HG02588 (cell line): ENCODE results near the gene PIK3IP1.

Experiments
- ATAC-seq: cut with Tn5 transposase; IDR thresholded peaks from one replicate; pipeline ENCODE4 v1.9.1; 2021; ENCODE audit warnings: mild to moderate bottlenecking, moderate library complexity; ENCODE audit not compliant: unreplicated experiment

Gene PIK3IP1

DNA sequence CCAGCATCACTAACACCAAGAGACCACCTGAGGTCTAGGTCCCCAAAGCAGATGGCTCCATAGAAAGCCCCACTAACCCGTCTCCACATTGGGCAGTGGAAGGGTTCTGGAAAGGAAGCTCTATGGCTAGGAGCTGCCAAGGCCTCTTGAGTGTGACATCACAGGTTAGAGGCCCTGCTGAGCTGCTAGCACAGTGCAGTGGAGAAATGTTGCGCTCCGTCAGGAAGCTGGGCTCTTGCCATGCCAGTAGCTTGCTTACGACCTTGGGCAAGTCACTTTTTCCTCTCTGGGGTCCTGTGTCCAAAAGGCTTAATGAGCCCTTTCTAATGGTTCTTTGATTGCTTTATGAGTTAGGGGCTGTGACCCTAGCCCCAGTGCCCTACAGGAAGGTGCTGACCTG is 10.6 kb downstream of the PIK3IP1 start:
- no peak for ATAC-seq

DNA sequence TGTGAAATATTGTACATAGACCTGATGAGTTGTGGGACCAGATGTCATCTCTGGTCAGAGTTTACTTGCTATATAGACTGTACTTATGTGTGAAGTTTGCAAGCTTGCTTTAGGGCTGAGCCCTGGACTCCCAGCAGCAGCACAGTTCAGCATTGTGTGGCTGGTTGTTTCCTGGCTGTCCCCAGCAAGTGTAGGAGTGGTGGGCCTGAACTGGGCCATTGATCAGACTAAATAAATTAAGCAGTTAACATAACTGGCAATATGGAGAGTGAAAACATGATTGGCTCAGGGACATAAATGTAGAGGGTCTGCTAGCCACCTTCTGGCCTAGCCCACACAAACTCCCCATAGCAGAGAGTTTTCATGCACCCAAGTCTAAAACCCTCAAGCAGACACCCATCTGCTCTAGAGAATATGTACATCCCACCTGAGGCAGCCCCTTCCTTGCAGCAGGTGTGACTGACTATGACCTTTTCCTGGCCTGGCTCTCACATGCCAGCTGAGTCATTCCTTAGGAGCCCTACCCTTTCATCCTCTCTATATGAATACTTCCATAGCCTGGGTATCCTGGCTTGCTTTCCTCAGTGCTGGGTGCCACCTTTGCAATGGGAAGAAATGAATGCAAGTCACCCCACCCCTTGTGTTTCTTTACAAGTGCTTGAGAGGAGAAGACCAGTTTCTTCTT is 12.3 kb downstream of the PIK3IP1 start:
- ATAC-seq: no peak

- no peak for ATAC-seq
Observed at GRCh38 chr22:31279327-31279669, 13.0 kb downstream of the PIK3IP1 start.

GRCh38 chr22:31278626-31279326 is 13.5 kb downstream of the PIK3IP1 start:
- ATAC-seq: no peak

DNA sequence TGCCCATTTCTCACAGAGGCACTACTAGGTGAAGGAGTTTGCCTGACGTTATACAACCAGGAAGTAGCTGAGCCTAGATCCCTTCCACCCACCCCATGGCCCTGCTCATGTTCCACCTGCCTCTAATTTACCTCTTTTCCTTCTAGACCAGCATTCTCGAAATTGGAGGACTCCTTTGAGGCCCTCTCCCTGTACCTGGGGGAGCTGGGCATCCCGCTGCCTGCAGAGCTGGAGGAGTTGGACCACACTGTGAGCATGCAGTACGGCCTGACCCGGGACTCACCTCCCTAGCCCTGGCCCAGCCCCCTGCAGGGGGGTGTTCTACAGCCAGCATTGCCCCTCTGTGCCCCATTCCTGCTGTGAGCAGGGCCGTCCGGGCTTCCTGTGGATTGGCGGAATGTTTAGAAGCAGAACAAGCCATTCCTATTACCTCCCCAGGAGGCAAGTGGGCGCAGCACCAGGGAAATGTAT is 14.1 kb downstream of the PIK3IP1 start:
- no peak for ATAC-seq

DNA sequence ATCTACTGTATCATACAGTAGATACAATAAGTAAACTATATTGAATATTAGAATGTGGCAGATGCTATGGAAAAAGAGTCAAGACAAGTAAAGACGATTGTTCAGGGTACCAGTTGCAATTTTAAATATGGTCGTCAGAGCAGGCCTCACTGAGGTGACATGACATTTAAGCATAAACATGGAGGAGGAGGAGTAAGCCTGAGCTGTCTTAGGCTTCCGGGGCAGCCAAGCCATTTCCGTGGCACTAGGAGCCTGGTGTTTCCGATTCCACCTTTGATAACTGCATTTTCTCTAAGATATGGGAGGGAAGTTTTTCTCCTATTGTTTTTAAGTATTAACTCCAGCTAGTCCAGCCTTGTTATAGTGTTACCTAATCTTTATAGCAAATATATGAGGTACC is 14.5 kb downstream of the PIK3IP1 start:
- no peak for ATAC-seq

- ATAC-seq: no peak
Observed at GRCh38 chr22:31276426-31277167, 15.7 kb downstream of the PIK3IP1 start.

GRCh38 chr22:31275576-31275975 is 16.7 kb downstream of the PIK3IP1 start:
- no peak for ATAC-seq

- ATAC-seq: no peak
Observed at GRCh38 chr22:31275018-31275417, 17.3 kb downstream of the PIK3IP1 start.

GRCh38 chr22:31274017-31274416 is 18.3 kb downstream of the PIK3IP1 start:
- ATAC-seq: no peak

DNA sequence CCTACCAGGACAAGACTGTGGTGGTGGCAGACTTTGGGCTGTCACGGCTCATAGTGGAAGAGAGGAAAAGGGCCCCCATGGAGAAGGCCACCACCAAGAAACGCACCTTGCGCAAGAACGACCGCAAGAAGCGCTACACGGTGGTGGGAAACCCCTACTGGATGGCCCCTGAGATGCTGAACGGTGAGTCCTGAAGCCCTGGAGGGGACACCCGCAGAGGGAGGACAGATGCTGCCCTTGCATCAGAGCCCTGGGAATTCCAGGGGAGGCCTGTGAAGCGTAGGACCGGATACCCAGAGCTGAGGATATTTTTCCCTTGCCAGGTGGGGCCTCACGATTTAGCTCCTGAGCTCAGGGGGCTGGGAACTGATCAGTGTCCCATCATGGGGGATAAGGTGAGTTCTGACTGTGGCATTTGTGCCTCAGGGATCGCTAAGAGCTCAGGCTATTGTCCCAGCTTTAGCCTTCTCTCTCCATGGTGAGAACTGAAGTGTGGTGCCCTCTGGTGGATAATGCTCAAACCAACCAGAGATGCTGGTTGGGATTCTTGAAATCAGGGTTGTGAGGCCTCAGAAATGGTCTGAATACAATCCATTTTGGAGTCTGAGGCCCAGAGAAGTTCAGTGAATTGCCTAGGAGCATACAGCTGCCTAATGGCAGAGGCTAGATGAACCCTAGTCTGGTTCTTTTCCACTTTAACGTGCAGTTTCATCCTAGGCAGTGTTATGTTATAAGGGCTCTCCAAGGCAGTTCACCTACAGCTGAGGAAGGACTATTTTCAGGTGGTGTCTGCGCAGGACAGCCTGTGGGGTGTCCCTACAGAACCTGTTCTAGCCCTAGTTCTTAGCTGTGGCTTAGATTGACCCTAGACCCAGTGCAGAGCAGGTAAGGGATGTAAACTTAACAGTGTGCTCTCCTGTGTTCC is 19.5 kb downstream of the PIK3IP1 start:
- ATAC-seq: no peak

- ATAC-seq: no peak
Observed at GRCh38 chr22:31271485-31271884, 20.8 kb downstream of the PIK3IP1 start.

- no peak for ATAC-seq
Observed at GRCh38 chr22:31271026-31271425, 21.3 kb downstream of the PIK3IP1 start.

DNA sequence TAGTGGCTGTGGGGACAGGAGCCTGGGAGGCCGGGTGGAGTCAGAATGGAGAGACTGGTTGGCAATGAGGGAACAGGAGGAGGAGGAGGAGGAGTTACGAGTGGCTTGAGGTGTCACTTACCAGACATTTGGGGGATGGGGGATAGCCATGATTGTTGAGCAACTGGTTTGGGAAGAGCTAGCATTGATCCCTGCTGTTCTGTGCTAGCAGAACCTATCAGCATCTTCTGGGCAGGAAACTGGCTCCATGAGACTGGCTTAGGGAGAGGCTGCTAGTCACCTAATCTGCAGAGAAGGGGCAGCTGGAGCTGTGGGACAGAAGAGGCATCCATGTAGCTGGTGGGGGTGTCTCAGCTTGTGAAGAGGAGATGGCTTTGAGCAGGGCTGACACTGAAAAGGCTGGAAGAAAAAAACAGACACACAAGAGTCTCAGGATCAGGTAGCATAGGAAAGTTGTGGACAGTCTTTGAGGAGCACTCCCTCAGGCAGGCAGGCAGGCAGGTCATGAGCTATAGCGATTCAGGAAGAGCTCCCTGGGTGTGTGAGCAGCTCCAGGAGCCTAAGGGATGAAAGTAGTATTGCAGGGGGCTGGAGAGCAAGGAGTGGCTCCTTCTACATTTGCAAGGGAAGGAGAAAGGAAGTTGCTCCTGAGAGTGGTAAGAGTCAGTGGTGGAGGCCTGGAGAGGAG is 22.3 kb downstream of the PIK3IP1 start:
- no peak for ATAC-seq

- ATAC-seq: no peak
Observed at GRCh38 chr22:31268281-31268680, 24.0 kb downstream of the PIK3IP1 start.

DNA sequence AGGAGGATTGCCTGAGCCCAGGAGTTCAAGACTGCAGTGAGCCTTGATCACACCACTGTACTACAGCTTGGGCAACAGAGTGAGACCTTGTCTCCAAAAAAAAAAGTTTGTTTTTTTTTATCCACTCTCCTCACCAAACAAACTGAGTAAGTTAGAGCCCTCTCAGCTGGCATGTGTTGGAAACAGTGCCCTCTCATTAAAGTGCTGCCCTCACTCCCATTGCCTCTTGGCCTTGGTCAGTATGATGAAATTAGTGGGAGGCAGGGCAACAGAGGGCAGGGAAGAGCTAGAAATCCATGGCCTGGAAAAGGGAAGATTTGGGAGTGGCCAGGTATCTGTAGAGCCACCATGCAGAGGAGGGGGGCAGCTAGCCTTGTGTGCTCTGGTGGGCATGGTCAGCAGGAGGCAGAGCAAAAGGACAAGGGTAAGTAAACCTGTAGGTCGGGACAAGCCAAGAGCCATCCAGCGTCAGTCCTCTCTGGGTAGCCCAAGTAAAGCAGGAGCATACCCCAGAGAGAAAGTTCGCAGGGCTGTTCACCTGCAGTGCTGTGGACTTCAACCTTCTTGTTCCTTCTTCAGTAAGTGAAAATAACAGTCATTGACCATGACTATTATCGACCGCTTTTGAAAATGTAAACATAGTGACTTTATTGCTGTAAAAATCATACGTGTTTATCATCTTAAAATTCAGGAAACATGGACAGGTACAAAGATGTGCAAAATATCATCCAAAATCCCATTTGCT is 28.2 kb downstream of the PIK3IP1 start:
- ATAC-seq: no peak

DNA sequence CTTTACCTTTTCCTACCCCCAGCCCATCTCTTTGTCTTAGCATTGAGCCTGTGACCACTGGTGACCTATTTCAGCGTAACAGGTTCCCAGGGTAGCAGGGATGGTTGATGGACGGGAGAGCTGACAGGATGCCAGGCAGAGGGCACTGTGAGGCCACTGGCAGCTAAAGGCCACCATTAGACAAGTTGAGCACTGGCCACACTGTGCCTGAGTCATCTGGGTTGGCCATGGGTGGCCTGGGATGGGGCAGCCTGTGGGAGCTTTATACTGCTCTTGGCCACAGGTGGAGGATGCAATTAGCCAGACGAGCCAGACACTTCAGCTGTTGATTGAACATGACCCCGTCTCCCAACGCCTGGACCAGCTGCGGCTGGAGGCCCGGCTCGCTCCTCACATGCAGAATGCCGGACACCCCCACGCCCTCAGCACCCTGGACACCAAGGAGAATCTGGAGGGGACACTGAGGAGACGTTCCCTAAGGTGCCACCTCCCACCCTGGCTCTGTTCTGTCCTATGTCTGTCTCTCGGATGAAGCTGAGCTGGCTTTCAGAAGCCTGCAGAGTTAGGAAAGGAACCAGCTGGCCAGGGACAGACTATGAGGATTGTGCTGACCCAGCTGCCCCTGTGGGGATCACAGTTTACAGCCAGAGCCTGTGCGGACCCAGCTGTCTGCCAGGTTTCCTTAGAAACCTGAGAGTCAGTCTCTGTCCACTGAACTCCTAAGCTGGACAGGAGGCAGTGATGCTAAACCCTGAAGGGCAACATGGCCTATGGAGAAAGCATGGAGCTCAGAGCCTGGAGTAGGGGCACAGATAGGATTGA is 29.8 kb downstream of the PIK3IP1 start:
- ATAC-seq: no peak

DNA sequence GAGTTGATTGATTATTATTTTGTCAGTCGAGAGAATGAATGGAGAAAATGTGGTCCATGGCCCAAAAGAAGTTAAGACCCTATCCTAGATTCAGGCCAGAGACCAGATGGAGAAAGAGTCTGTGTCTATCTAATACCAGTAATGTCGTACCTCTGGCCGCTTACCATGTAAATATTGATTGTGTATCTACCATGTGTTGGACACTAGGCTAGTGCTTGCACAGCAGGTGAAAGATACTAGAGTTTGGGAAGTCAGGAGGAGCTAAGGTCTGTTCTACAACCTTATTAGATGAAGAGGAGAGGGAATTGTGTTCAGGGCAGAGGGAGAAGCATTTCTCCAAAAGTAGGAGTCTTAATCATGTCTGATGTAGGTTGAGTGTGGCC is 31.8 kb downstream of the PIK3IP1 start:
- ATAC-seq: no peak
